ENCODE results near the gene MYBBP1A. TPM values are rescaled to one million over a fixed set of nuclear protein-coding genes. Genes with fewer than 3 reads are reported as not detected.

Gene MYBBP1A
- total and polyA plus RNA-seq, 2 of the 8 experiments (the other 6 are each of a cell fraction or from before 2014, with no cell fraction given) = 46.8 to 151 TPM

GRCh38 chr17:4565209-4566141 is 10.3 kb upstream of the MYBBP1A start (continued):
- TF ChIP-seq, protein P1, sequence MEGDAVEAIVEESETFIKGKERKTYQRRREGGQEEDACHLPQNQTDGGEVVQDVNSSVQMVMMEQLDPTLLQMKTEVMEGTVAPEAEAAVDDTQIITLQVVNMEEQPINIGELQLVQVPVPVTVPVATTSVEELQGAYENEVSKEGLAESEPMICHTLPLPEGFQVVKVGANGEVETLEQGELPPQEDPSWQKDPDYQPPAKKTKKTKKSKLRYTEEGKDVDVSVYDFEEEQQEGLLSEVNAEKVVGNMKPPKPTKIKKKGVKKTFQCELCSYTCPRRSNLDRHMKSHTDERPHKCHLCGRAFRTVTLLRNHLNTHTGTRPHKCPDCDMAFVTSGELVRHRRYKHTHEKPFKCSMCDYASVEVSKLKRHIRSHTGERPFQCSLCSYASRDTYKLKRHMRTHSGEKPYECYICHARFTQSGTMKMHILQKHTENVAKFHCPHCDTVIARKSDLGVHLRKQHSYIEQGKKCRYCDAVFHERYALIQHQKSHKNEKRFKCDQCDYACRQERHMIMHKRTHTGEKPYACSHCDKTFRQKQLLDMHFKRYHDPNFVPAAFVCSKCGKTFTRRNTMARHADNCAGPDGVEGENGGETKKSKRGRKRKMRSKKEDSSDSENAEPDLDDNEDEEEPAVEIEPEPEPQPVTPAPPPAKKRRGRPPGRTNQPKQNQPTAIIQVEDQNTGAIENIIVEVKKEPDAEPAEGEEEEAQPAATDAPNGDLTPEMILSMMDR (IDR thresholded peaks at IDR 0.05; ENCODE audit: control extremely low read depth in 1 of 3, insufficient read depth in 1 of 3, low read depth in 1 of 3, low read length in 3 of 3) = peak; percentile 61 to 88 (median 78)
- peak; percentile 44 to 67 for TF ChIP-seq RAD21 (IDR thresholded peaks at IDR 0.05 in 1 of 2, conservative IDR thresholded peaks at IDR 0.05 in 1 of 2; ENCODE audit: low read depth in 2 of 2, low read length in 2 of 2)
- TF ChIP-seq, protein P2, sequence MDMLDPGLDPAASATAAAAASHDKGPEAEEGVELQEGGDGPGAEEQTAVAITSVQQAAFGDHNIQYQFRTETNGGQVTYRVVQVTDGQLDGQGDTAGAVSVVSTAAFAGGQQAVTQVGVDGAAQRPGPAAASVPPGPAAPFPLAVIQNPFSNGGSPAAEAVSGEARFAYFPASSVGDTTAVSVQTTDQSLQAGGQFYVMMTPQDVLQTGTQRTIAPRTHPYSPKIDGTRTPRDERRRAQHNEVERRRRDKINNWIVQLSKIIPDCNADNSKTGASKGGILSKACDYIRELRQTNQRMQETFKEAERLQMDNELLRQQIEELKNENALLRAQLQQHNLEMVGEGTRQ (IDR thresholded peaks at IDR 0.05; ENCODE audit: low read length) = peak; percentile 33; the same call in 1 of the 2 replicates
